ENCODE data around the gene ASF1A. TPM values are rescaled to one million over a fixed set of nuclear protein-coding genes. Genes with fewer than 3 reads are reported as not detected.

The ASF1A gene
- total and polyA plus RNA-seq, 10 of the 15 experiments (the other 5 are each of a cell fraction or from before 2014, with no cell fraction given), result 23.7 to 103 (median 31.5) TPM

GRCh38 chr6:118935331-118935668 lies 41.3 kb downstream of the ASF1A start:
- peaks cover 9% of the 10 kb centered on the region for H3K79me2 ChIP-seq (ENCODE audit: control insufficient read depth, insufficient read depth, low read length)
- intact Hi-C loops (cut with micrococcal nuclease; ENCODE audit: unreplicated experiment), result loop anchor here (2.0 kb wide), 1 partner anchor 40 kb away; the partner anchor contains the start of gene ASF1A
- H3K36me3 ChIP-seq (ENCODE audit: control insufficient read depth in 2 of 2, insufficient read depth in 2 of 2, low read length in 1 of 2), result no peaks in the 10 kb centered on the region; a peak in 1 of 4 replicates

GRCh38 chr6:118935978-118936703 lies 42.2 kb downstream of the ASF1A start:
- CTCF ChIA-PET, result interaction anchor here (1.3 to 3.6 kb wide), 2 partner anchors 21 to 40 kb away, joined by 4 to 22 read pairs; no protein-coding TSS in a partner anchor
- RAD21 ChIA-PET (ENCODE audit: unreplicated experiment), result interaction anchor here (1.0 to 1.9 kb wide), 2 partner anchors 370 to 414 kb away, joined by 3 to 4 read pairs; no protein-coding TSS in a partner anchor
- Histone ChIP-seq H4K20me1 (ENCODE audit: control insufficient read depth, insufficient read depth) (no peaks in the 10 kb centered on the region), H3K4me2 (ENCODE audit: control insufficient read depth, insufficient read depth) (peak overlapping the region; percentile 61; the same call in 1 of the 2 replicates), H2AFZ (ENCODE audit: control insufficient read depth, low read depth, low read length) (peak overlapping the region; percentile 95), H3K4me3 (no peak overlapping the region), H3K27me3 (replicated peaks in 1 of 2; ENCODE audit: control insufficient read depth in 2 of 2, insufficient read depth in 2 of 2, low read length in 1 of 2) (no peaks in the 10 kb centered on the region), H3K9ac (ENCODE audit: control insufficient read depth, insufficient read depth, low read length) (no peak overlapping the region), H3K27ac (ENCODE audit: control insufficient read depth, insufficient read depth) (no peak overlapping the region), H3K4me1 (ENCODE audit: control insufficient read depth, insufficient read depth, low read length) (no peaks in the 10 kb centered on the region), H3K9me3 (replicated peaks; ENCODE audit: control insufficient read depth, insufficient read depth, low read length) (no peaks in the 10 kb centered on the region; the same call in 1 of the 3 replicates), H3K79me2 (ENCODE audit: control insufficient read depth, insufficient read depth, low read length) (peaks cover 9% of the 10 kb centered on the region), H3K36me3 (ENCODE audit: control insufficient read depth in 2 of 2, insufficient read depth in 2 of 2, low read length in 1 of 2) (no peaks in the 10 kb centered on the region; a peak in 1 of 4 replicates)
- 60% methylated on average over 3 of the region's 3 CpGs for WGBS (ENCODE audit: insufficient coverage, insufficient replicate concordance, low lambda C conversion rate, missing lambda C conversion rate)
- FAIRE-seq, result no peak
- no TSS peak for BruUV-seq (replicated peaks)
- POLR2A ChIA-PET, result interaction anchor here (0.7 to 2.3 kb wide), 2 partner anchors 39 to 377 kb away, joined by 4 to 11 read pairs; no protein-coding TSS in a partner anchor
- DNase-seq (ENCODE audit: low read depth, low spot score), result no peak
- ATAC-seq, result no peak
- intact Hi-C loops (cut with micrococcal nuclease; ENCODE audit: unreplicated experiment) (loop anchor here (2.0 kb wide), 1 partner anchor 41 kb away; the partner anchor contains the start of gene ASF1A), in situ Hi-C loops (cut with MboI) (no loop called here)
- SMC1A ChIA-PET (ENCODE audit: uncharacterized antibody, unreplicated experiment), result interaction anchor here (1.0 to 2.7 kb wide), 2 partner anchors 39 to 91 kb away, joined by 4 to 15 read pairs; no protein-coding TSS in a partner anchor
- no peak for TF ChIP-seq CHD1 (IDR thresholded peaks at IDR 0.05; ENCODE audit: low read depth, low read length)
- no peak for TF ChIP-seq ZNF274 (IDR thresholded peaks at IDR 0.05; ENCODE audit: insufficient read depth, insufficient read length)
- no peak for TF ChIP-seq MEF2B (IDR thresholded peaks at IDR 0.05; ENCODE audit: partially characterized antibody, poor library complexity, severe bottlenecking)
- TF ChIP-seq POLR2AphosphoS5 (IDR thresholded peaks at IDR 0.05; ENCODE audit: low read length), result no peak
- no peak for TF ChIP-seq ESRRA (IDR thresholded peaks at IDR 0.05; ENCODE audit: low read length)
- no peak for TF ChIP-seq CREB1 (IDR thresholded peaks at IDR 0.05; ENCODE audit: low read depth)
- no peak for TF ChIP-seq ZBTB40 (IDR thresholded peaks at IDR 0.05; ENCODE audit: borderline replicate concordance)
- no peak for TF ChIP-seq EGR1 (IDR thresholded peaks at IDR 0.05; ENCODE audit: borderline replicate concordance in 1 of 2, low read depth in 2 of 2, low read length in 2 of 2)
- no peak for TF ChIP-seq EZH2 (IDR thresholded peaks at IDR 0.05; ENCODE audit: borderline replicate concordance, control insufficient read depth, low read depth, low read length)

More at GRCh38 chr6:118935331-118935668, 41.3 kb downstream of the ASF1A start:
- DNase-seq (ENCODE audit: low read depth, low spot score), result no peak
- RAD21 ChIA-PET (ENCODE audit: unreplicated experiment), result interaction anchor here (1.0 to 1.9 kb wide), 3 partner anchors 41 to 415 kb away, joined by 3 to 5 read pairs (median 4); partner anchors contain the start of gene ASF1A
- peak; percentile 41; the same call in 1 of the 2 replicates for TF ChIP-seq ATF7 (IDR thresholded peaks at IDR 0.05; ENCODE audit: low read depth)
- TF ChIP-seq MEF2B (IDR thresholded peaks at IDR 0.05; ENCODE audit: partially characterized antibody, poor library complexity, severe bottlenecking), result no peak
- no peaks in the 10 kb centered on the region for H3K4me1 ChIP-seq (ENCODE audit: control insufficient read depth, insufficient read depth, low read length)
- no peaks in the 10 kb centered on the region; the same call in 1 of the 3 replicates for H3K9me3 ChIP-seq (replicated peaks; ENCODE audit: control insufficient read depth, insufficient read depth, low read length)
- CTCF ChIA-PET, result interaction anchor here (0.8 to 3.6 kb wide), 4 partner anchors 22 to 175 kb away, joined by 3 to 22 read pairs (median 4); no protein-coding TSS in a partner anchor
- peak overlapping the region; percentile 99 for H3K4me3 ChIP-seq
- ATAC-seq, result no peak
- H3K27ac ChIP-seq (ENCODE audit: control insufficient read depth, insufficient read depth), result peak overlapping the region; percentile 27
- peak overlapping the region; percentile 95 for H2AFZ ChIP-seq (ENCODE audit: control insufficient read depth, low read depth, low read length)
- no peak for FAIRE-seq
- in situ Hi-C loops (cut with MboI), result no loop called here
- SMC1A ChIA-PET (ENCODE audit: uncharacterized antibody, unreplicated experiment), result interaction anchor here (0.7 to 2.7 kb wide), 5 partner anchors 18 to 91 kb away, joined by 3 to 15 read pairs (median 4); partner anchors contain the start of gene ASF1A
- H3K27me3 ChIP-seq (replicated peaks in 1 of 2; ENCODE audit: control insufficient read depth in 2 of 2, insufficient read depth in 2 of 2, low read length in 1 of 2), result no peaks in the 10 kb centered on the region
- POLR2A ChIA-PET, result interaction anchor here (0.7 to 2.3 kb wide), 4 partner anchors 38 to 378 kb away, joined by 3 to 14 read pairs (median 8); partner anchors contain the start of gene ASF1A
- peak overlapping the region; percentile 61 for H3K4me2 ChIP-seq (ENCODE audit: control insufficient read depth, insufficient read depth)
- peak overlapping the region; percentile 96 for H3K9ac ChIP-seq (ENCODE audit: control insufficient read depth, insufficient read depth, low read length)
- H4K20me1 ChIP-seq (ENCODE audit: control insufficient read depth, insufficient read depth), result no peaks in the 10 kb centered on the region
- 12% methylated on average over 1 of the region's 1 CpG for WGBS (ENCODE audit: insufficient coverage, insufficient replicate concordance, low lambda C conversion rate, missing lambda C conversion rate)
- TSS peak; percentile 75 for BruUV-seq (replicated peaks)

Measured in GM12878 (cell line).